COLO668 (cell line): Measurements from ENCODE around the gene BRD9.
"Not testable (repeated sequence)": the region's sequence is repeated elsewhere in the genome, so short reads cannot be mapped to it uniquely, and the experiment has no call there.

Experiments
- DNase-seq: peaks from one replicate; lab custom pipeline; 2025; ENCODE audit not compliant: unreplicated experiment; lab: John Stamatoyannopoulos, UW

BRD9 gene

GRCh38 chr5:860506-861150 lies 32.0 kb downstream of the BRD9 start:
- DNase-seq: no peak

- no peak for DNase-seq
Observed at GRCh38 chr5:859798-860296, 32.8 kb downstream of the BRD9 start.

GRCh38 chr5:859391-859790 lies 33.2 kb downstream of the BRD9 start:
- no peak for DNase-seq

GRCh38 chr5:858726-859125 lies 33.9 kb downstream of the BRD9 start:
- DNase-seq: no peak

- no peak for DNase-seq
Observed at GRCh38 chr5:856531-857425, 35.8 kb downstream of the BRD9 start.

GRCh38 chr5:855771-856530 lies 36.6 kb downstream of the BRD9 start:
- DNase-seq: no peak

GRCh38 chr5:854966-855743 lies 37.4 kb downstream of the BRD9 start:
- no peak for DNase-seq

- DNase-seq: no peak
Observed at GRCh38 chr5:854217-854616, 38.4 kb downstream of the BRD9 start.

- not testable (repeated sequence) for DNase-seq
Observed at GRCh38 chr5:853416-854090, 39.0 kb downstream of the BRD9 start.

- no peak for DNase-seq
Observed at GRCh38 chr5:852431-853401, 39.9 kb downstream of the BRD9 start.

GRCh38 chr5:852018-852417 lies 40.6 kb downstream of the BRD9 start:
- no peak for DNase-seq

GRCh38 chr5:851553-851952 lies 41.0 kb downstream of the BRD9 start:
- no peak for DNase-seq

- DNase-seq: no peak
Observed at GRCh38 chr5:851076-851475, 41.5 kb downstream of the BRD9 start.

GRCh38 chr5:850511-851006 lies 42.0 kb downstream of the BRD9 start, which contains the start of gene ZDHHC11:
TSS of gene ZDHHC11 (minus strand) at chr5:850986. CDS start at chr5:850602, 384 bp downstream.
- peak; percentile 57 for DNase-seq

- DNase-seq: no peak
Observed at GRCh38 chr5:849651-850301, 42.8 kb downstream of the BRD9 start.

GRCh38 chr5:848671-849111 lies 43.9 kb downstream of the BRD9 start:
- no peak for DNase-seq

GRCh38 chr5:847736-848135 lies 44.9 kb downstream of the BRD9 start:
- not testable (repeated sequence) for DNase-seq

GRCh38 chr5:847212-847611 lies 45.4 kb downstream of the BRD9 start:
- DNase-seq: not testable (repeated sequence)
